Chondrocyte (in vitro differentiated cells): ENCODE measurements around the gene TRIM52. TPM values are rescaled to one million over a fixed set of nuclear protein-coding genes. Genes with fewer than 3 reads are reported as not detected.

Experiments used
- DNase-seq: peaks from one replicate; pipeline ENCODE4 v3.0.0; 2021; ENCODE audit warnings: mixed read lengths, low spot score
- H3K27ac Mint-ChIP-seq: one replicate; pipeline ENCODE4 v1.8.0; 2021; ENCODE audit warnings: mild to moderate bottlenecking, moderate library complexity, mixed read lengths; ENCODE audit not compliant: unreplicated experiment
- H3K27me3 Mint-ChIP-seq: 2 replicates; pipeline ENCODE4 v1.8.0; 2021; ENCODE audit warnings: low read depth, mixed read lengths
- H3K36me3 Mint-ChIP-seq: 2 replicates; pipeline ENCODE4 v1.8.0; 2021; ENCODE audit warnings: low read depth, mixed read lengths
- H3K4me1 Mint-ChIP-seq: 2 replicates; pipeline ENCODE4 v1.8.0; 2021; ENCODE audit warnings: low read depth, mild to moderate bottlenecking, mixed read lengths
- H3K4me3 Mint-ChIP-seq: one replicate; pipeline ENCODE4 v1.8.0; 2021; ENCODE audit warnings: mild to moderate bottlenecking, moderate library complexity, mixed read lengths; ENCODE audit not compliant: unreplicated experiment
- H3K9me3 Mint-ChIP-seq: 2 replicates; pipeline ENCODE4 v1.8.0; 2021; ENCODE audit warnings: low read depth, mixed read lengths
- total RNA-seq: library from RNA; stranded (reverse); gene quantifications from 3 replicates; pipeline ENCODE4 v1.2.1, GENCODE V29; 2021
- TF ChIP-seq, protein P1 (sequence below): fragments of 200-600 bp; sonication (generic); IDR thresholded peaks from 2 replicates; pipeline ENCODE4 v1.5.0; 2021; ENCODE audit warnings: antibody characterized with exemption, mild to moderate bottlenecking, moderate library complexity

The TRIM52 gene
- total RNA-seq, 1 donor from 2014 or later, result 8.3 TPM

DNA sequence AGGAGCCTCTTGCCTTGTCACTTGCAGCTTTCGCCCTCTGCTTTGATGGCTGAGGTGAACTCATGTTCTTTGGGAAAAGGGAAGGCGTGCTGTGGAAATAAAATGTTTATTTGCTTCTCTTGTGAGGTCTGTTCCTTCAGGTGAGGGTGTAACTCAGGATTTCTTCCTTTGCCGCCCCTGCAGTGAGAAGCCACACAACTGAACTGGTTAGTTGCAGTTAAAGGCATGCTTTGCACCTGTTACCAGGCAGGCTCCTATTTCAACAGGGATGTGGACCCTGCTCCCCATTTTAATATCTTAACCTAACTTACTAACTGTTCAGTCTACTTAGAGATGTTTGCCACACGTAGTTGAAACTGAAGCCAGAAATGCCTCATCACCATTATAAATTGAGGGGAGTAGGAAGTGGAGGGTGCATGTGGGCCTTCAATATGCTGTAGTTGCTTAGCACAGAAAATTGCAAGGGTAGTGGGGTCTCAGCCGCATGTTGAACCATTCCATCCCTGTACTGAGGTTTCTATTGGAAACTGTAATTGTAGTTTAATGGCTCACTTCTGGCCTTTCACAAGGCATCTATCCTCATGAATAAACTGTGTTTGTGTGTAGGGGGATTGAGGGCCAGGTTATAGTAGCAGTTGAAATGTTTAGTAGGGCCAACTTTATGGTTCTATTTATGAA is 25.1 kb downstream of the TRIM52 start:
- Mint-ChIP-seq H3K36me3 (peaks cover 38% of the 10 kb centered on the region), H3K9me3 (no peaks in the 10 kb centered on the region), H3K27ac (peak overlapping the region; percentile 70), H3K4me1 (peaks cover 20% of the 10 kb centered on the region), H3K27me3 (no peaks in the 10 kb centered on the region), H3K4me3 (no peak overlapping the region)
- DNase-seq, result no peak
- TF ChIP-seq, protein P1, sequence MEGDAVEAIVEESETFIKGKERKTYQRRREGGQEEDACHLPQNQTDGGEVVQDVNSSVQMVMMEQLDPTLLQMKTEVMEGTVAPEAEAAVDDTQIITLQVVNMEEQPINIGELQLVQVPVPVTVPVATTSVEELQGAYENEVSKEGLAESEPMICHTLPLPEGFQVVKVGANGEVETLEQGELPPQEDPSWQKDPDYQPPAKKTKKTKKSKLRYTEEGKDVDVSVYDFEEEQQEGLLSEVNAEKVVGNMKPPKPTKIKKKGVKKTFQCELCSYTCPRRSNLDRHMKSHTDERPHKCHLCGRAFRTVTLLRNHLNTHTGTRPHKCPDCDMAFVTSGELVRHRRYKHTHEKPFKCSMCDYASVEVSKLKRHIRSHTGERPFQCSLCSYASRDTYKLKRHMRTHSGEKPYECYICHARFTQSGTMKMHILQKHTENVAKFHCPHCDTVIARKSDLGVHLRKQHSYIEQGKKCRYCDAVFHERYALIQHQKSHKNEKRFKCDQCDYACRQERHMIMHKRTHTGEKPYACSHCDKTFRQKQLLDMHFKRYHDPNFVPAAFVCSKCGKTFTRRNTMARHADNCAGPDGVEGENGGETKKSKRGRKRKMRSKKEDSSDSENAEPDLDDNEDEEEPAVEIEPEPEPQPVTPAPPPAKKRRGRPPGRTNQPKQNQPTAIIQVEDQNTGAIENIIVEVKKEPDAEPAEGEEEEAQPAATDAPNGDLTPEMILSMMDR, result no peak

- DNase-seq, result no peak
- Mint-ChIP-seq H3K4me1 (peaks cover 17% of the 10 kb centered on the region), H3K27ac (peak overlapping the region; percentile 70), H3K4me3 (no peak overlapping the region), H3K27me3 (no peaks in the 10 kb centered on the region), H3K36me3 (peaks cover 40% of the 10 kb centered on the region), H3K9me3 (no peaks in the 10 kb centered on the region)
- TF ChIP-seq, protein P1, result no peak
These were observed 25.6 kb downstream of the TRIM52 start for GRCh38 chr5:181235323-181235688.

GRCh38 chr5:181234455-181235306 is 26.3 kb downstream of the TRIM52 start:
- Mint-ChIP-seq H3K4me3 (no peak overlapping the region), H3K36me3 (peaks cover 40% of the 10 kb centered on the region)
- DNase-seq, result no peak

DNA sequence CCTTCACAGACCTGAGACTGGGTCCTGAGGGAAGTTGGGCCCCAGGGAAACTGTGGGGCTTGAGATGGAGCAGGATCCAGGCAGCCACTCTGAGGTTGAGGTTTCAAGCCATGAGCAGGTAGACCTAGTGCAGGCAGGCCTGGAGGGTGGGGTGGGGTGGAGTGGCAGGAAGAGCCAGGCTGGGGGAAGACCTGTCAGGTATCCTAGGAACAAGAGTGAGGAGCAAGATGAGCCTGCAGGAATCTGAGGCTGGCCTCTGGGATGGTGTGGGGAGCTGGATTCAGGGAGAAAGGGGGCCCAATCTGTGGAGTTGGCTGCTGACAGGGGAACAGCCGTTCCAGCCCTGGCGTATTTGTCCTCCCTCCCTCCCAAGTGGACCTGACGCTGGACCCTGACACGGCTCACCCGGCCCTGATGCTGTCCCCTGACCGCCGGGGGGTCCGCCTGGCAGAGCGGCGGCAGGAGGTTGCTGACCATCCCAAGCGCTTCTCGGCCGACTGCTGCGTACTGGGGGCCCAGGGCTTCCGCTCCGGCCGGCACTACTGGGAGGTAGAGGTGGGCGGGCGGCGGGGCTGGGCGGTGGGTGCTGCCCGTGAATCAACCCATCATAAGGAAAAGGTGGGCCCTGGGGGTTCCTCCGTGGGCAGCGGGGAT is 27.0 kb downstream of the TRIM52 start:
- Mint-ChIP-seq H3K27ac (no peak overlapping the region), H3K27me3 (no peaks in the 10 kb centered on the region), H3K9me3 (no peaks in the 10 kb centered on the region), H3K36me3 (peaks cover 36% of the 10 kb centered on the region), H3K4me3 (no peak overlapping the region), H3K4me1 (peaks cover 11% of the 10 kb centered on the region)
- no peak for DNase-seq
- TF ChIP-seq, protein P1, result no peak

More at GRCh38 chr5:181234455-181235306, 26.3 kb downstream of the TRIM52 start:
- Mint-ChIP-seq H3K27me3 (no peaks in the 10 kb centered on the region), H3K4me1 (peaks cover 17% of the 10 kb centered on the region), H3K27ac (peak overlapping the region; percentile 77), H3K9me3 (no peaks in the 10 kb centered on the region)
- TF ChIP-seq, protein P1, result no peak
